Endothelial cell of umbilical vein (primary cell): ENCODE data around the gene S100A9. TPM values are rescaled to one million over a fixed set of nuclear protein-coding genes. Genes with fewer than 3 reads are reported as not detected.

Source experiments
- BruUV-seq: library from RNA; stranded (reverse); fragments of 400-500 nt; replicated peaks from 2 replicates; lab custom pipeline; 2021; lab: Mats Ljungman, UMichigan
- CTCF ChIA-PET: fragments of 300-600, 350-600 bp; sonication (Branson Sonifier 250); formaldehyde crosslinking; loops from one replicate; lab custom pipeline; 2021; ENCODE audit warnings: antibody characterized with exemption, inconsistent platforms; lab: Charles Lee
- POLR2A ChIA-PET: fragments of 300-600, 350-600 bp; sonication (Branson Sonifier 250); formaldehyde crosslinking; loops from one replicate; lab custom pipeline; 2021; ENCODE audit warnings: antibody characterized with exemption, inconsistent platforms; lab: Charles Lee
- DNase-seq: peaks from one replicate; pipeline ENCODE4 v3.0.0-alpha.2; 2011; ENCODE audit warnings: low read depth, low spot score
- FAIRE-seq: peaks from 2 replicates; lab custom pipeline; 2011; peaks lifted over from hg19 to GRCh38; lab: Jason Lieb, UNC
- H2AFZ ChIP-seq: 2 replicates; pipeline ENCODE4 v1.6.0; 2012; ENCODE audit warnings: low read depth, low read length, control low read depth, inconsistent platforms
- H3K27ac ChIP-seq: 2 replicates; pipeline ENCODE4 v1.5.1; 2011; ENCODE audit warnings: low read depth, mild to moderate bottlenecking, control low read depth, low read length, moderate library complexity; ENCODE audit not compliant: insufficient read depth
- H3K27me3 ChIP-seq, 2 experiments: 2 replicates each; pipeline versions ENCODE4 v1.6.0 to v1.6.1; 2011; ENCODE audit warnings: low read length in 2 of 2, mixed read lengths in 1 of 2; ENCODE audit not compliant: control insufficient read depth in 2 of 2, insufficient read depth in 2 of 2
- H3K36me3 ChIP-seq, 2 experiments: 2 replicates in 1 of 2; 3 replicates in 1 of 2; pipeline ENCODE4 v1.5.1; 2011; ENCODE audit warnings: low read length in 2 of 2, mild to moderate bottlenecking in 1 of 2, moderate library complexity in 1 of 2; ENCODE audit not compliant: control insufficient read depth in 2 of 2, insufficient read depth in 2 of 2; ENCODE audit errors: extremely low read depth in 1 of 2
- H3K4me1 ChIP-seq: 3 replicates; pipeline ENCODE4 v1.5.1; 2011; ENCODE audit warnings: mild to moderate bottlenecking, low read length; ENCODE audit not compliant: control insufficient read depth, insufficient read depth; ENCODE audit errors: extremely low read depth
- H3K4me2 ChIP-seq: 2 replicates; pipeline ENCODE4 v1.6.1; 2011; ENCODE audit warnings: low read length, control low read depth, mixed read lengths; ENCODE audit not compliant: insufficient read depth
- H3K4me3 ChIP-seq, 3 experiments: fragments of 200-600 bp in 1 of 3; sonication (generic), shearing (Covaris generic) in 1 of 3; replicated peaks in 1 of 3; 2 replicates each; pipeline ENCODE4 v1.5.1; 2011 to 2016; ENCODE audit warnings: control low read depth in 3 of 3, low read length in 3 of 3, mild to moderate bottlenecking in 2 of 3, inconsistent platforms in 1 of 3, low read depth in 1 of 3, moderate library complexity in 1 of 3; ENCODE audit not compliant: insufficient read depth in 1 of 3
- H3K79me2 ChIP-seq: 2 replicates; pipeline ENCODE4 v1.6.0; 2012; ENCODE audit warnings: low read length, inconsistent platforms; ENCODE audit not compliant: control insufficient read depth, insufficient read depth
- H3K9ac ChIP-seq: replicated peaks from 2 replicates; pipeline ENCODE3; 2011; ENCODE audit warnings: low read length, control low read depth; ENCODE audit not compliant: insufficient read depth; ENCODE audit errors: extremely low read depth
- H3K9me1 ChIP-seq: replicated peaks from 3 replicates; pipeline ENCODE4 v1.6.0; 2011; ENCODE audit warnings: mild to moderate bottlenecking, low read length; ENCODE audit not compliant: control insufficient read depth, insufficient read depth; ENCODE audit errors: extremely low read depth
- H3K9me3 ChIP-seq: replicated peaks from 2 replicates; pipeline ENCODE4 v1.5.1; 2012; ENCODE audit warnings: low read length, inconsistent platforms; ENCODE audit not compliant: control insufficient read depth, insufficient read depth
- H4K20me1 ChIP-seq: replicated peaks from 2 replicates; pipeline ENCODE3; 2011; ENCODE audit warnings: mild to moderate bottlenecking, low read length; ENCODE audit not compliant: control insufficient read depth, insufficient read depth; ENCODE audit errors: extremely low read depth
- CTCF ChIP-seq, 2 donors: IDR thresholded peaks; 1 replicate in 1 of 2; 2 replicates in 1 of 2; pipeline ENCODE4 v1.5.1; 2011; ENCODE audit warnings: low read length in 2 of 2, mild to moderate bottlenecking in 2 of 2, moderate library complexity in 2 of 2, control low read depth in 1 of 2, inconsistent platforms in 1 of 2, low read depth in 1 of 2; ENCODE audit not compliant: insufficient read depth in 1 of 2; ENCODE audit errors: extremely low read depth in 1 of 2
- EZH2 ChIP-seq: IDR thresholded peaks from 2 replicates; pipeline ENCODE4 v1.6.1; 2012; ENCODE audit warnings: borderline replicate concordance, low read depth, mild to moderate bottlenecking, moderate library complexity, low read length, inconsistent platforms; ENCODE audit not compliant: severe bottlenecking
- FOS ChIP-seq: IDR thresholded peaks from 2 replicates; pipeline ENCODE4 v1.6.1; 2011; ENCODE audit warnings: mild to moderate bottlenecking, low read length, moderate library complexity, borderline replicate concordance; ENCODE audit not compliant: insufficient read depth
- GATA2 ChIP-seq: IDR thresholded peaks from 2 replicates; pipeline ENCODE4 v1.7.0; 2011; ENCODE audit warnings: low read depth, mild to moderate bottlenecking, moderate library complexity, mixed read lengths, low read length; ENCODE audit not compliant: insufficient read length, insufficient read depth
- JUN ChIP-seq: IDR thresholded peaks from 2 replicates; pipeline ENCODE4 v1.6.1; 2011; ENCODE audit warnings: borderline replicate concordance, low read depth; ENCODE audit not compliant: insufficient read length, insufficient read depth
- MYC ChIP-seq: IDR thresholded peaks from one replicate; pipeline ENCODE4 v1.6.1; 2011; ENCODE audit warnings: mild to moderate bottlenecking, low read depth, low read length
- POLR2A ChIP-seq: IDR thresholded peaks from 2 replicates; pipeline ENCODE4 v1.6.1; 2012; ENCODE audit warnings: low read depth, mild to moderate bottlenecking, control low read depth, low read length
- POLR2AphosphoS5 ChIP-seq: IDR thresholded peaks from 2 replicates; pipeline ENCODE4 v1.6.1; 2012; ENCODE audit warnings: low read depth, mild to moderate bottlenecking, control low read depth, low read length, moderate library complexity; ENCODE audit not compliant: insufficient read depth
- dilution Hi-C: fragments of 300-500 bp; cut with MboI; formaldehyde crosslinking; loops from one replicate; pipeline ENCODE4 v1.15.0; 2019; ENCODE audit warnings: low sequenced_read_pairs; ENCODE audit not compliant: extremely low pct_ligation_motif_present
- intact Hi-C: fragments of 100-400 bp; cut with micrococcal nuclease; formaldehyde crosslinking; loops from one replicate; pipeline ENCODE4 v1.10.0; 2022
- polyA plus RNA-seq, 4 experiments: library from polyadenylated mRNA; depleted of rRNA in 3 of 4; stranded (reverse) in 3 of 4; unstranded in 1 of 4; fragments of >200 nt; gene quantifications; 2 replicates each; pipeline versions ENCODE4 v1.2.1 to v1.2.3, GENCODE V29; 2011 to 2012; ENCODE audit warnings: missing spikeins in 1 of 4
- total RNA-seq: library from RNA; stranded (reverse); gene quantifications from 2 replicates; pipeline ENCODE4 v1.2.3, GENCODE V29; 2021
- TF ChIP-seq, protein P1 (sequence below): IDR thresholded peaks from 2 replicates; pipeline ENCODE4 v1.6.1; 2011; ENCODE audit not compliant: insufficient read depth, insufficient read length

S100A9 gene
- total and polyA plus RNA-seq, 2 donors (not counting 3 experiments of a cell fraction or from before 2014, with no cell fraction given) = not detected

DNA sequence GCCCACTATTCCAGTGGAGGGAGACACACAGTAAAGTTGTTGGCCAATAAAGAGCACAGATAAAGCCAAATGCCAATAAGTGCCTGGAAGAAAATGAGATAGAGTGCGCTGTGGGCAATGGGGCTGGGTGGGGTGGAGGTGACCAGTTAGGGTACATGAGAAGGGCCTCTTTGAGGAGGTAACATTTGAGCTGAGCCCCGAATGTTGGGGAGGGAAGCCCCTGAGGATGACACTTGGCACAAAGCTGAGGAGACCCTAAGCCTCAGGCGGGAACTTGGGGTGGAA lies 979 bp downstream of the S100A9 start:
- Histone ChIP-seq H3K4me2 (no peak overlapping the region), H3K9me3 (no peaks in the 10 kb centered on the region), H3K9me1 (no peaks in the 10 kb centered on the region), H3K9ac (no peak overlapping the region), H3K4me3 (no peak overlapping the region), H3K36me3 (no peaks in the 10 kb centered on the region), H3K4me1 (no peaks in the 10 kb centered on the region), H2AFZ (no peak overlapping the region), H4K20me1 (no peaks in the 10 kb centered on the region), H3K27me3 (no peaks in the 10 kb centered on the region), H3K27ac (no peak overlapping the region), H3K79me2 (no peaks in the 10 kb centered on the region)
- FAIRE-seq (no peak), DNase-seq (no peak)
- intact Hi-C loops = no loop called here
- ChIA-PET CTCF (interaction anchor here (13.2 kb wide), 1 partner anchor 135 kb away, joined by 331 read pairs; no protein-coding TSS in a partner anchor), POLR2A (no interaction called here)
- no peak for TF ChIP-seq JUN
- no peak for TF ChIP-seq MYC
- TF ChIP-seq CTCF (IDR thresholded peaks at IDR 0.05; ENCODE audit: extremely low read depth in 1 of 2, insufficient read depth in 1 of 2, low read depth in 1 of 2, low read length in 2 of 2) = no peak
- dilution Hi-C loops = no loop called here
- BruUV-seq = no TSS peak

DNA sequence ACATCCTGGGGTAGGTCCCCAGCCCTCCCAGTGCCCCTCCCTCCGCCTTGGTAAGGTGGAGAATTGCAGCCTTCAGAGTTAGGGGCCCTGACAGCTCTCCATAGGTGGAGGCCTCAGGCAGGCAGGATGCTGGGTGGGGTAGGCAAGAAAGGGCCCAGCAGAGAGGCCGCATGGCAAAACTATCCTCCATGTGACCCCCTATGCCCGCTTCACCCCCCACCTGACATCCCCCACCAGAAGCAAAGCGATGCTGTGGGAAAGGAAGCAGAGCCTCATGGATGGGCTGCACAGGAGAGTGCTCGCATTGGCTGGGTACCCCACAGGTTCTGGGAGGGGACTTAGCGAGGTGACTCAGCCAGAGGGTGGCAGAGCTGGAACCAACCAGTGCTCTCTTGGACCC lies 1.6 kb downstream of the S100A9 start:
- Histone ChIP-seq H3K9me3 (no peaks in the 10 kb centered on the region), H3K27me3 (no peaks in the 10 kb centered on the region), H3K4me2 (no peak overlapping the region), H3K9me1 (no peaks in the 10 kb centered on the region), H3K4me3 (no peak overlapping the region), H4K20me1 (no peaks in the 10 kb centered on the region), H3K36me3 (no peaks in the 10 kb centered on the region), H2AFZ (no peak overlapping the region), H3K27ac (no peak overlapping the region), H3K9ac (no peak overlapping the region), H3K4me1 (no peaks in the 10 kb centered on the region), H3K79me2 (no peaks in the 10 kb centered on the region)
- TF ChIP-seq JUN (no peak), POLR2A (no peak), GATA2 (no peak), EZH2 (no peak), CTCF (IDR thresholded peaks at IDR 0.05; ENCODE audit: extremely low read depth in 1 of 2, insufficient read depth in 1 of 2, low read depth in 1 of 2, low read length in 2 of 2) (no peak), POLR2AphosphoS5 (no peak), FOS (no peak), MYC (no peak)
- TF ChIP-seq, protein P1, sequence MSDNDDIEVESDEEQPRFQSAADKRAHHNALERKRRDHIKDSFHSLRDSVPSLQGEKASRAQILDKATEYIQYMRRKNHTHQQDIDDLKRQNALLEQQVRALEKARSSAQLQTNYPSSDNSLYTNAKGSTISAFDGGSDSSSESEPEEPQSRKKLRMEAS = no peak
- BruUV-seq = no TSS peak
- intact Hi-C loops (no loop called here), dilution Hi-C loops (no loop called here)
- POLR2A ChIA-PET = no interaction called here
- DNase-seq (no peak), FAIRE-seq (no peak)
- CTCF ChIA-PET = interaction anchor here (13.2 kb wide), 1 partner anchor 134 kb away, joined by 331 read pairs; no protein-coding TSS in a partner anchor
